ENCODE measurements around the gene PAK1.

The PAK1 gene

DNA sequence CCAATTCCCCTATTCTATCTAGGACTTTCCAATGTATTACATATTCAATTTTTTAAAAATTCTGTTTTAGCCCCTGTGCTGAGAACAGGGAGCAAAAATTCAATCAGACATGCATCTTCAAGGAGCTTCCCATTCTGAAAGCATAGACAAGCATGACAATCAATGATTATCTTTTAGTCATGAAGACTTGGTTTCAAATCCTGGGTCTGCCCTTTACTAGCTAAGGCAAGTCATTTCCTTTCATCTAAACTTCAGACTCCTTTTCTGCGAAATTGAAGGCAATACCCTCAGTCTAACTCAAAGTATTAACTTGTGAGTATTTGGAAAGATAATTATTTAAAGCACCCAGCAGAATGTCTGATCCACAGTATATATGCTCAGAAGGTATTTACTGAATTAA lies 24.1 kb downstream of the PAK1 start:
- no peak overlapping the region for H3K27ac Mint-ChIP-seq
- DNase-seq, result no peak
- peaks cover 19% of the 10 kb centered on the region for H3K36me3 Mint-ChIP-seq (ENCODE audit: low read depth)
- H3K4me3 Mint-ChIP-seq, result no peak overlapping the region
- TF ChIP-seq, protein P1, sequence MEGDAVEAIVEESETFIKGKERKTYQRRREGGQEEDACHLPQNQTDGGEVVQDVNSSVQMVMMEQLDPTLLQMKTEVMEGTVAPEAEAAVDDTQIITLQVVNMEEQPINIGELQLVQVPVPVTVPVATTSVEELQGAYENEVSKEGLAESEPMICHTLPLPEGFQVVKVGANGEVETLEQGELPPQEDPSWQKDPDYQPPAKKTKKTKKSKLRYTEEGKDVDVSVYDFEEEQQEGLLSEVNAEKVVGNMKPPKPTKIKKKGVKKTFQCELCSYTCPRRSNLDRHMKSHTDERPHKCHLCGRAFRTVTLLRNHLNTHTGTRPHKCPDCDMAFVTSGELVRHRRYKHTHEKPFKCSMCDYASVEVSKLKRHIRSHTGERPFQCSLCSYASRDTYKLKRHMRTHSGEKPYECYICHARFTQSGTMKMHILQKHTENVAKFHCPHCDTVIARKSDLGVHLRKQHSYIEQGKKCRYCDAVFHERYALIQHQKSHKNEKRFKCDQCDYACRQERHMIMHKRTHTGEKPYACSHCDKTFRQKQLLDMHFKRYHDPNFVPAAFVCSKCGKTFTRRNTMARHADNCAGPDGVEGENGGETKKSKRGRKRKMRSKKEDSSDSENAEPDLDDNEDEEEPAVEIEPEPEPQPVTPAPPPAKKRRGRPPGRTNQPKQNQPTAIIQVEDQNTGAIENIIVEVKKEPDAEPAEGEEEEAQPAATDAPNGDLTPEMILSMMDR (IDR thresholded peaks at IDR 0.05), result no peak
- H3K4me1 Mint-ChIP-seq, result peaks cover 17% of the 10 kb centered on the region
- no peaks in the 10 kb centered on the region for H3K27me3 Mint-ChIP-seq (ENCODE audit: low read depth, poor library complexity)
- H3K9me3 Mint-ChIP-seq, result no peaks in the 10 kb centered on the region

DNA sequence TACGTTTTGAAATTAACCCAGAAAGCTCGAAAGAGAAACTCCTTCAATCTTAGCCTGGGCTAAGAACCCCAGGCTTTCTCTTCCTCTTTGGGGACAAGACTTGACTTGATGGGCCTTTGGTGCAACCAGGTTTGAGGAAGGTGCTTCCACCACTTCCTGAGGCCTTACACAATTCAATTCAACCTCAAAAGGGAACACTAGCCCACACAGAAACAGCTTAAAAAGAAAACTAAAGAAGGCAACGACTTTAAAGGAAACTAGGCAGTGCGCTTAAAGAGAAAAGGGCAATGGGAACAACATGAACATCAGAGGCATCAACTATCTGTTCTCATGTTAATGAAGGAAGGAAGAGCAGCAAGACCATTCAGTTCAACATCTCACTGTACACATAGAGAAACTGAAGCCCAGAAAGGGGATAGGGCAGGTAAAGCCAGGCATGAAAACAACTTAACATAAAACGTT lies 24.8 kb downstream of the PAK1 start:
- H3K27ac Mint-ChIP-seq, result peak overlapping the region; percentile 12
- TF ChIP-seq, protein P1 (IDR thresholded peaks at IDR 0.05), result no peak

DNA sequence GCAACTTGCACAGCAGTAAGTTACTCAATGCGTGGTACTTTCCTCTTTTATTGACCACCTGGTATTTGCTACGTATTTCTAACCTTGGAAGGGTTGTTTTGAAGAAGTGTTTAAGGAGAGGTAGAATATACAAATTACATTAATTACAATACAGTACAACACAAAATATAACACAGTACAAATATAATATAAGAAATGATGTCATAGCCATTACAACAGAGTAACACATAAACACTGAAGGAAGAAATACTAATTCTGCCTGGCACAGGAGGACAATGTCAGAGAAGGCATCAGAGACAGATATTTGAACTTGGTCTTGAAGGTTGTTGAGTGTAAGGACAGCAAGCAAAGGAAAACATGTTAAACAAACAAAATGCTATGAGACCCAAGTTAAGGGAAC lies 25.6 kb downstream of the PAK1 start:
- H3K4me1 Mint-ChIP-seq, result peaks cover 16% of the 10 kb centered on the region
- TF ChIP-seq, protein P1 (IDR thresholded peaks at IDR 0.05), result no peak
- H3K36me3 Mint-ChIP-seq (ENCODE audit: low read depth), result peaks cover 13% of the 10 kb centered on the region
- H3K27ac Mint-ChIP-seq, result no peak overlapping the region
- no peaks in the 10 kb centered on the region for H3K27me3 Mint-ChIP-seq (ENCODE audit: low read depth, poor library complexity)
- H3K4me3 Mint-ChIP-seq, result no peak overlapping the region
- no peaks in the 10 kb centered on the region for H3K9me3 Mint-ChIP-seq
- no peak for DNase-seq

More for the DNA sequence above, 24.8 kb downstream of the PAK1 start:
- DNase-seq, result no peak
- peaks cover 15% of the 10 kb centered on the region for H3K36me3 Mint-ChIP-seq (ENCODE audit: low read depth)
- H3K4me1 Mint-ChIP-seq, result peaks cover 16% of the 10 kb centered on the region
- H3K27me3 Mint-ChIP-seq (ENCODE audit: low read depth, poor library complexity), result no peaks in the 10 kb centered on the region
- H3K4me3 Mint-ChIP-seq, result no peak overlapping the region
- no peaks in the 10 kb centered on the region for H3K9me3 Mint-ChIP-seq

DNA sequence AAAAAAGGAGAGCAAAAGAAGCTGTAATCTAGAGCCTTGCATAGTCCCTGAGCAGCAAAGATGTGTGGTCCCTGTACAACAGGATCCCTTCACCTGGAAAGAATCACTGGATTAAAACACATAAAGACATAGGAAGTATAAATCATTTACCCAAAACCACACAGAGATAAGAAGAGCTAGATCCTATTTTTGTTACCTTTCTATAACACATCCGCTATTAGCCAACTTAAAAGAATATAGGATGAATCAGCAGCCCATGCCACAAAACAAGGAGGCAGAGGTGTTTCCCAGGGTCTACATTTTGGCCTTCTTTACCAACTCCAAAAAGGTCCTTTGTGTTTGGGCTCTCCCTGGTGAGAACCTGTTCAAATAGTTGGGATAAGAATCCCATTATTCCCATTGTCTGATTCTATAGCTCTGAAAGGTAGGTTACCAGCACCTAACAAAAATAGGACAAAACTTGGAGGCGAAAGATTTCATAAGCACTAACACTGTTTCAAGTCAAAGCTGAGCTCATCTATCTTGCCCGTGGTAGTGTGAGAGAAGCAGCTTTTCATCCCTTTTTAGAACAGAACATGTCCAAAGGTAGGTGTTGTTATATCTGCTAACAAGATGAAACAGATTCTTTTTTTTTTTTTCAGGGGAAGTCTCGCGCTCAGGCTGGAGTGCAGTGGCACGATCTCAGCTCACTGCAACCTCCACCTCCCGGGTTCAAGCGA lies 26.8 kb downstream of the PAK1 start:
- H3K27me3 Mint-ChIP-seq (ENCODE audit: low read depth, poor library complexity), result no peaks in the 10 kb centered on the region
- peaks cover 16% of the 10 kb centered on the region for H3K4me1 Mint-ChIP-seq
- no peak overlapping the region for H3K4me3 Mint-ChIP-seq
- peaks cover 3% of the 10 kb centered on the region for H3K36me3 Mint-ChIP-seq (ENCODE audit: low read depth)
- H3K27ac Mint-ChIP-seq, result no peak overlapping the region
- no peaks in the 10 kb centered on the region for H3K9me3 Mint-ChIP-seq
- no peak for DNase-seq
- TF ChIP-seq, protein P1 (IDR thresholded peaks at IDR 0.05), result no peak

DNA sequence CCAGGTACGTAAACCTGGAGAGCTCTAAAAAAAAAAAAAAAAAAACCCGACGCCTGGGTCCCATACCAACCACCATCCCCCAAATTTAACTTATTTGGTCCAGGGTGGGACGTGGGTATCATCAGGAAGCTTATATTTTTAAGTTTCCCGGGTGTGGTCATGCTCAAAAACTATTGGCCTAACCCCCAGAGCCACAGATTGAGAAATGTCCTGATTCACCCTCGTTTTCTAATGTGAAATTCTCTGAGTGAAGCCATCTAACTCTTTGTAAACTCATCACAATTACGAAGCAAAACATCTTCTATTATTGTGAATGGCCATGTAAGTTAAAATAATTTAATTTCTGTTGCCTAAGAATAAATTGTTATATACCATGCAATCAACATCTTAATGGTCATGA lies 29.6 kb downstream of the PAK1 start:
- H3K27me3 Mint-ChIP-seq (ENCODE audit: low read depth, poor library complexity), result no peaks in the 10 kb centered on the region
- H3K36me3 Mint-ChIP-seq (ENCODE audit: low read depth), result no peaks in the 10 kb centered on the region
- TF ChIP-seq, protein P1 (IDR thresholded peaks at IDR 0.05), result no peak
- H3K4me1 Mint-ChIP-seq, result peaks cover 3% of the 10 kb centered on the region
- H3K4me3 Mint-ChIP-seq, result no peak overlapping the region
- H3K9me3 Mint-ChIP-seq, result no peaks in the 10 kb centered on the region
- no peak overlapping the region for H3K27ac Mint-ChIP-seq
- DNase-seq, result no peak
